ENCODE data around the gene SF3A1. TPM values are rescaled to one million over a fixed set of nuclear protein-coding genes. Genes with fewer than 3 reads are reported as not detected.

Gene SF3A1
- total RNA-seq, 1 donor from 2014 or later, result 78.3 TPM

- Histone ChIP-seq H3K27ac (peak overlapping the region; percentile 93), H3K36me3 (peaks cover 0 to 2% of the 10 kb centered on the region in 2 donors), H3K27me3 (no peaks in the 10 kb centered on the region), H3K4me1 (peaks cover 57% of the 10 kb centered on the region), H3K9me3 (no peaks in the 10 kb centered on the region), H3K4me3 (peak overlapping the region; percentile 93 to 94)
- intact Hi-C loops (cut with DNase I), result no loop called here
- TF ChIP-seq CTCF (IDR thresholded peaks at IDR 0.05) (no peak), POLR2AphosphoS5 (IDR thresholded peaks at IDR 0.05; ENCODE audit: insufficient read depth in 1 of 2, low read depth in 1 of 2) (no peak), POLR2A (IDR thresholded peaks at IDR 0.05) (no peak)
- DNase-seq (ENCODE audit: extremely low spot score in 2 of 2), result no peak
Measured at GRCh38 chr22:30326255-30326705, 30.4 kb downstream of the SF3A1 start.

- H3K4me1 ChIP-seq, result peaks cover 62% of the 10 kb centered on the region
- DNase-seq (ENCODE audit: extremely low spot score in 2 of 2), result no peak
- peaks cover 0 to 2% of the 10 kb centered on the region in 2 donors for H3K36me3 ChIP-seq
- TF ChIP-seq POLR2AphosphoS5 (IDR thresholded peaks at IDR 0.05; ENCODE audit: insufficient read depth in 1 of 2, low read depth in 1 of 2) (no peak), CTCF (IDR thresholded peaks at IDR 0.05) (no peak), POLR2A (IDR thresholded peaks at IDR 0.05) (no peak)
- H3K27ac ChIP-seq, result peak overlapping the region; percentile 93
- intact Hi-C loops (cut with DNase I), result no loop called here
- H3K4me3 ChIP-seq, result peak overlapping the region; percentile 93 to 94
- H3K27me3 ChIP-seq, result no peaks in the 10 kb centered on the region
- no peaks in the 10 kb centered on the region for H3K9me3 ChIP-seq
Measured at GRCh38 chr22:30325724-30326254, 30.9 kb downstream of the SF3A1 start.

- Histone ChIP-seq H3K4me1 (peaks cover 68% of the 10 kb centered on the region), H3K27ac (peak overlapping the region; percentile 93), H3K27me3 (no peaks in the 10 kb centered on the region), H3K4me3 (peak overlapping the region; percentile 93 to 94), H3K9me3 (no peaks in the 10 kb centered on the region), H3K36me3 (peaks cover 0 to 6% of the 10 kb centered on the region in 2 donors)
- TF ChIP-seq POLR2A (IDR thresholded peaks at IDR 0.05), result no peak
- TF ChIP-seq POLR2AphosphoS5 (IDR thresholded peaks at IDR 0.05; ENCODE audit: insufficient read depth in 1 of 2, low read depth in 1 of 2), result peak in 1 of 2 donors; percentile 82
- TF ChIP-seq CTCF (IDR thresholded peaks at IDR 0.05), result no peak
- DNase-seq (ENCODE audit: extremely low spot score in 2 of 2), result no peak
- intact Hi-C loops (cut with DNase I), result no loop called here
Measured at GRCh38 chr22:30325065-30325720, 31.5 kb downstream of the SF3A1 start.

- TF ChIP-seq CTCF (IDR thresholded peaks at IDR 0.05) (no peak), POLR2AphosphoS5 (IDR thresholded peaks at IDR 0.05; ENCODE audit: insufficient read depth in 1 of 2, low read depth in 1 of 2) (no peak), POLR2A (IDR thresholded peaks at IDR 0.05) (no peak)
- peaks cover 78% of the 10 kb centered on the region for H3K4me1 ChIP-seq
- no peaks in the 10 kb centered on the region for H3K9me3 ChIP-seq
- intact Hi-C loops (cut with DNase I), result no loop called here
- peak overlapping the region; percentile 93 for H3K27ac ChIP-seq
- H3K27me3 ChIP-seq, result no peaks in the 10 kb centered on the region
- H3K36me3 ChIP-seq, result peaks cover 0 to 6% of the 10 kb centered on the region in 2 donors
- DNase-seq (ENCODE audit: extremely low spot score in 2 of 2), result no peak
- H3K4me3 ChIP-seq, result peak overlapping the region; percentile 93 to 94
Measured at GRCh38 chr22:30324014-30324730, 32.5 kb downstream of the SF3A1 start.

Data from vagina (tissue), 2 donors.